ENCODE data around the gene SLC24A1. TPM values are rescaled to one million over a fixed set of nuclear protein-coding genes. Genes with fewer than 3 reads are reported as not detected.
A peak's percentile ranks its signal among the peaks of the same experiment; 100 is the strongest.

Gene SLC24A1
- total RNA-seq, 4 donors from 2014 or later, result 6.0 to 15.7 (median 9.4) TPM

DNA sequence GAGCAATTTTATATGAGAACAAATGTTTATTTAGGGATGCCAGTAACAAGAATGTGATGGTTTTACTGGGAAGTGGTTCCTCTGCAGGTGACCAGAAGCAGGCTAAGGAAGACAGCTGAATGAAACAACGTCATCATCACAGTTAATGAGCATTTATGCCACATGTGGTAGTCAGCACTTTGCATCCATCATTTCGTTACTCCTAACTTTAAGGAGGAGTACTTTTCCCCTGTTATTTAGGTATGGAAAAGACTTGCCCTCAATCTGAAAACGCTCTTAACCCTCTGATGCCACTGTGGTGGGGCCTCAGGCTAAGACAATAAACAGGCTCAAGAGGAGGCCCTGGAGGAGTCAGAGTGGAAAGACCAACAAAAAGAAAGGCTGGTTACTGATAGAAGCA, 42.0 kb upstream of the SLC24A1 start:
- TF ChIP-seq POLR2A (IDR thresholded peaks at IDR 0.05), result no peak
- TF ChIP-seq, protein P1, sequence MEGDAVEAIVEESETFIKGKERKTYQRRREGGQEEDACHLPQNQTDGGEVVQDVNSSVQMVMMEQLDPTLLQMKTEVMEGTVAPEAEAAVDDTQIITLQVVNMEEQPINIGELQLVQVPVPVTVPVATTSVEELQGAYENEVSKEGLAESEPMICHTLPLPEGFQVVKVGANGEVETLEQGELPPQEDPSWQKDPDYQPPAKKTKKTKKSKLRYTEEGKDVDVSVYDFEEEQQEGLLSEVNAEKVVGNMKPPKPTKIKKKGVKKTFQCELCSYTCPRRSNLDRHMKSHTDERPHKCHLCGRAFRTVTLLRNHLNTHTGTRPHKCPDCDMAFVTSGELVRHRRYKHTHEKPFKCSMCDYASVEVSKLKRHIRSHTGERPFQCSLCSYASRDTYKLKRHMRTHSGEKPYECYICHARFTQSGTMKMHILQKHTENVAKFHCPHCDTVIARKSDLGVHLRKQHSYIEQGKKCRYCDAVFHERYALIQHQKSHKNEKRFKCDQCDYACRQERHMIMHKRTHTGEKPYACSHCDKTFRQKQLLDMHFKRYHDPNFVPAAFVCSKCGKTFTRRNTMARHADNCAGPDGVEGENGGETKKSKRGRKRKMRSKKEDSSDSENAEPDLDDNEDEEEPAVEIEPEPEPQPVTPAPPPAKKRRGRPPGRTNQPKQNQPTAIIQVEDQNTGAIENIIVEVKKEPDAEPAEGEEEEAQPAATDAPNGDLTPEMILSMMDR (IDR thresholded peaks at IDR 0.05), result no peak
- H3K4me3 ChIP-seq, result no peak overlapping the region
- DNase-seq, result no peak
- peaks cover 0 to 73% (median 0%) of the 10 kb centered on the region in 3 donors for H3K36me3 ChIP-seq
- H3K27me3 ChIP-seq, result no peaks in the 10 kb centered on the region
- no peak overlapping the region for H3K27ac ChIP-seq
- H3K4me1 ChIP-seq, result peaks cover 0 to 10% (median 0%) of the 10 kb centered on the region in 4 donors
- no peaks in the 10 kb centered on the region for H3K9me3 ChIP-seq

DNA sequence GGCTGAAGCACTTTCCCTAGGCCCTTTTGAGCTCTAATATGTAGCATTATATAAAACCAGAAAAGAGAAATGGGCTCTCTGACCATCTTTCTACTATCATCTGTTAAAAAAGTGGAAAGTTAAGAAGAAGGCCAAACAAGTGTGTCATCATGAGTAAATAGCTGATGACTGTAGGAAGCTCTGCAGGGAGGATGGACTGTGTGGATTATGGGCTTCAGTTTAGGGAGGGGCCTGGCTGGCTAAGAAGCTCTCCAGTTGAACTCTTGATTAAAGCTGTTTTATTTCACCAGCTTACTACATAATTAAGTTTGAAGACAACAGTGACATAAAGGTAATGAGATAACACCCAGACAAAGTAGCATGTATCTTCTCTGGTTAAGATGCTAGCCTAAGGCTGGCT, 41.5 kb upstream of the SLC24A1 start:
- Histone ChIP-seq H3K27me3 (no peaks in the 10 kb centered on the region), H3K9me3 (no peaks in the 10 kb centered on the region), H3K4me1 (peaks cover 0 to 10% (median 0%) of the 10 kb centered on the region in 4 donors), H3K4me3 (no peak overlapping the region), H3K27ac (no peak overlapping the region), H3K36me3 (peaks cover 0 to 73% (median 0%) of the 10 kb centered on the region in 3 donors)
- TF ChIP-seq, protein P1 (IDR thresholded peaks at IDR 0.05), result no peak
- no peak for TF ChIP-seq POLR2A (IDR thresholded peaks at IDR 0.05)
- no peak for DNase-seq

- Histone ChIP-seq H3K9me3 (no peaks in the 10 kb centered on the region), H3K4me3 (no peak overlapping the region), H3K27me3 (no peaks in the 10 kb centered on the region), H3K4me1 (peaks cover 0 to 10% (median 0%) of the 10 kb centered on the region in 4 donors), H3K36me3 (peaks cover 0 to 82% (median 0%) of the 10 kb centered on the region in 3 donors), H3K27ac (peak overlapping the region in 3 of 4 donors; percentile 8 to 32 (median 13))
- DNase-seq, result peak in 2 of 3 donors; percentile 66
- TF ChIP-seq, protein P1 (IDR thresholded peaks at IDR 0.05), result no peak
- no peak for TF ChIP-seq POLR2A (IDR thresholded peaks at IDR 0.05)
Observed at GRCh38 chr15:65583701-65584100, 38.0 kb upstream of the SLC24A1 start.

DNA sequence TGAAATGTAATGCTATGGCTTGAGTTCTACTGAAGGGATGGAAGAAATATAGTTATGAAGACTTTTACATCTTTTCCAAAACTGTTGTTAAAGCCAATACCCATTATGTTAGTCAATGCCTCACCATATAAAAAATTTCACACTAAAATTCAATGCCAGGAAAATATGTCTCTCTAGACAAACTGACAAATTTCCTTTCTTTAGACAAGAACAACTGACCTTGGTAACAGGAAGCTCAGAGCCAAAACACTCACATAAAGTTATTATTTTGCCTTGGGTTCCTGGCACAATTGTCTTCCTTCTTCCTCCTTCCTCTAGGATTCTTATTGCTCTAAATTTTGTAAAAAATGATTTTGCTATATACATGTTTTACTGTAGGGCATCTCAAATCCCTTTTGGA, 37.5 kb upstream of the SLC24A1 start:
- Histone ChIP-seq H3K4me3 (no peak overlapping the region), H3K9me3 (no peaks in the 10 kb centered on the region), H3K27me3 (no peaks in the 10 kb centered on the region), H3K36me3 (peaks cover 0 to 77% (median 0%) of the 10 kb centered on the region in 3 donors), H3K4me1 (peaks cover 0 to 10% (median 0%) of the 10 kb centered on the region in 4 donors), H3K27ac (peak overlapping the region in 3 of 4 donors; percentile 8 to 32 (median 13))
- DNase-seq, result no peak
- TF ChIP-seq, protein P1 (IDR thresholded peaks at IDR 0.05), result no peak
- no peak for TF ChIP-seq POLR2A (IDR thresholded peaks at IDR 0.05)

DNA sequence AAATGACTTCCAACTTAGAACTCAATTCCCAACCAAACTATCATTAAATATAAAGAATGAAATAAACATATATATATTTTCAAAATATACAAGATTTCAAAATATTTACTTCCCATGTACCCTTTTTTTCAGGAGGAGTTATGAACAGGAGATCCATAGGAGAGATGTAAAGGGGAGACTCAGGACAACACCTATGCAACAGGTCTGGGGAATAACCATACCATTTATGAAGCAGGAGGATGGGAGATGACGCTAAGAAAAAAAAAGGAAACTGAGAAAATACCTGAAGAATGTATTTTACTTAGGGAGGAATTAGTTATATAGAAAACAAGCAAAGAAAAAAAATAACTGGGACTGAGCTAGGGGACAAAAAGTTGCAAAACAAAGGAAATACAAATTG, 34.6 kb upstream of the SLC24A1 start:
- H3K9me3 ChIP-seq, result no peaks in the 10 kb centered on the region

More for the DNA sequence above, 34.6 kb upstream of the SLC24A1 start:
- Histone ChIP-seq H3K36me3 (peaks cover 0 to 73% (median 0%) of the 10 kb centered on the region in 3 donors), H3K4me1 (peaks cover 0 to 10% (median 0%) of the 10 kb centered on the region in 4 donors), H3K27ac (no peak overlapping the region), H3K4me3 (no peak overlapping the region), H3K27me3 (no peaks in the 10 kb centered on the region)
- TF ChIP-seq, protein P1 (IDR thresholded peaks at IDR 0.05), result no peak
- TF ChIP-seq POLR2A (IDR thresholded peaks at IDR 0.05), result no peak
- DNase-seq, result no peak

All from Peyer's patch (tissue), 4 donors.